GM18505 (cell line): ENCODE data around the gene SNTG2.
"Not testable (repeated sequence)": the region's sequence is repeated elsewhere in the genome, so short reads cannot be mapped to it uniquely, and the experiment has no call there.

Source experiments
- ATAC-seq: cut with Tn5 transposase; IDR thresholded peaks from one replicate; pipeline ENCODE4 v1.9.1; 2021; ENCODE audit not compliant: unreplicated experiment
- POLR2A ChIP-seq: IDR thresholded peaks from 4 replicates; pipeline ENCODE4 v1.6.1; 2011; ENCODE audit warnings: borderline replicate concordance; ENCODE audit not compliant: insufficient read depth, insufficient read length; ENCODE audit errors: extremely low read depth

The SNTG2 gene

DNA sequence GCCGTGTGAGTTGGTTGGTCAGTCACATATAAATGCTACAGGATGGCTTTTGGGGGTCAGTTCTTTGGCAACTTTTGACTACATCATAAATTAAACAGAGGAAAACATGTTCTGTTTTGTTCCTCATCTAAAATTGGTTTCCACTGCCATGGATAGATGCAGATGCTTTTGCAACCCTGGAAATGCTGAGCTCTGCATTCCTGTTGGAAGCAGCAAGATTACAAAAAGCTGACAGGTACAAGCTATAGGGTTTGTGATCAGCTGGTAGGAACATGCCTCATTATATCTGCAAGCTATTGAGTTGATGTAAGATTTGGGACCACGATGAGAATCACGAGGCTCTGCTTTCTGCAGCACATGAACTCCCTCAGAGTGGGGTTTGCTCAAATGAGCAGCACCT, 255.2 kb downstream of the SNTG2 start:
- no peak for TF ChIP-seq POLR2A
- ATAC-seq: no peak

GRCh38 chr2:1207962-1208510, 257.4 kb downstream of the SNTG2 start:
- ATAC-seq: no peak
- no peak for TF ChIP-seq POLR2A

GRCh38 chr2:1208522-1208921, 257.9 kb downstream of the SNTG2 start:
- no peak for TF ChIP-seq POLR2A
- ATAC-seq: no peak

- TF ChIP-seq POLR2A: no peak
- no peak for ATAC-seq
Observed at GRCh38 chr2:1209246-1209645, 258.6 kb downstream of the SNTG2 start.

- no peak for TF ChIP-seq POLR2A
- no peak for ATAC-seq
Observed at GRCh38 chr2:1209761-1210160, 259.1 kb downstream of the SNTG2 start.

GRCh38 chr2:1210352-1210751, 259.7 kb downstream of the SNTG2 start:
- no peak for ATAC-seq
- TF ChIP-seq POLR2A: no peak

- TF ChIP-seq POLR2A: no peak
- no peak for ATAC-seq
Observed at GRCh38 chr2:1219901-1220573, 269.4 kb downstream of the SNTG2 start.

GRCh38 chr2:1222056-1222455, 271.4 kb downstream of the SNTG2 start:
- no peak for ATAC-seq
- no peak for TF ChIP-seq POLR2A

DNA sequence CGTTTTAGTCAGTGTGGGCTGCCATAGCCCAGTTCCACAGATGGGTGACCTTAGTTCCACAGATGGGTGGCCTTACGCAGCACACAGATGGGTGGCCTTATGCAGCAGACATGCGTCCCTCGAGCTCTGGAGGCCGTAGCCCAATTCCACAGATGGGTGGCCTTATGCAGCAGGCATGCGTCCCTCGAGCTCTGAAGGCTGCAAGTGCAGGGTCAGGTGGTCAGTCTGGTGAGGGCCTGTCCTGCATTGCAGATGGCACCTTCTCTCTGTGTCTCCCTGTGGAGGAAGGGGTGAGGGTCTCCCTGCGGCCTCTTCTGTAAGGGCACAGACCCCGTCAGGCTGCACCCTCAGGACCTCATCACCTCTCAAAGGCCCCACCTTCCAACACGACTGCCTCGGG, 273.1 kb downstream of the SNTG2 start:
- no peak for TF ChIP-seq POLR2A
- ATAC-seq: no peak

DNA sequence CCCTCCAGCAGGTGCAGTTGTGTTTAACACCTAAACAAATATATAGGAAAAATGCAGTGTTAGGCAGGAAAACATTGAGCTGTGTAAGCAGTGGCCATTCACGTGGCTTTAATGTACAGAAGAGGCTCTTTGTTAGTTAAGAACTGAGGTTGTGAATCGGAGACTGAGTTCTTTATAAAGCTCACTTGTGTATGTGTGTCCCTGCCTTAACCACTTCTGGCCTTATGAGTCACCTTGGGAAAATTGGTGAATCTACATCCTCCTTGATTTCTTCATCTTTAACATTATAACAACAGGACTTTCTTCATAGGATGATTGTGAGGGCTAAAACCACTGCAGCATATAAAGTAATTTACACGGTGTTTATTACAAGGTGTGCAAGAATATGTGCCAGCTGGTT, 274.3 kb downstream of the SNTG2 start:
- TF ChIP-seq POLR2A: no peak

GRCh38 chr2:1226766-1227165, 276.1 kb downstream of the SNTG2 start:
- no peak for TF ChIP-seq POLR2A
- no peak for ATAC-seq

More for the DNA sequence above, 274.3 kb downstream of the SNTG2 start:
- no peak for ATAC-seq

- TF ChIP-seq POLR2A: no peak
- ATAC-seq: no peak
Observed at GRCh38 chr2:1227274-1227900, 276.7 kb downstream of the SNTG2 start.

GRCh38 chr2:1229596-1229995, 278.9 kb downstream of the SNTG2 start:
- not testable (repeated sequence) for ATAC-seq

- ATAC-seq: no peak
Observed at GRCh38 chr2:1230155-1230893, 279.7 kb downstream of the SNTG2 start.

More at GRCh38 chr2:1230155-1230893, 279.7 kb downstream of the SNTG2 start:
- TF ChIP-seq POLR2A: no peak
